PC-9 (cell line): Measurements from ENCODE around the gene KIFC3.

Source experiments
- CTCF ChIP-seq: fragments of 200-600 bp; sonication (generic); conservative IDR thresholded peaks from 2 replicates; pipeline ENCODE4 v1.6.1; 2017; ENCODE audit warnings: mixed run types, antibody characterized with exemption, mild to moderate bottlenecking, moderate library complexity
- EZH2 ChIP-seq: fragments of 200-600 bp; sonication (generic); IDR thresholded peaks from 2 replicates; pipeline ENCODE4 v1.8.0; 2017; ENCODE audit warnings: antibody characterized with exemption, low read depth

DNA sequence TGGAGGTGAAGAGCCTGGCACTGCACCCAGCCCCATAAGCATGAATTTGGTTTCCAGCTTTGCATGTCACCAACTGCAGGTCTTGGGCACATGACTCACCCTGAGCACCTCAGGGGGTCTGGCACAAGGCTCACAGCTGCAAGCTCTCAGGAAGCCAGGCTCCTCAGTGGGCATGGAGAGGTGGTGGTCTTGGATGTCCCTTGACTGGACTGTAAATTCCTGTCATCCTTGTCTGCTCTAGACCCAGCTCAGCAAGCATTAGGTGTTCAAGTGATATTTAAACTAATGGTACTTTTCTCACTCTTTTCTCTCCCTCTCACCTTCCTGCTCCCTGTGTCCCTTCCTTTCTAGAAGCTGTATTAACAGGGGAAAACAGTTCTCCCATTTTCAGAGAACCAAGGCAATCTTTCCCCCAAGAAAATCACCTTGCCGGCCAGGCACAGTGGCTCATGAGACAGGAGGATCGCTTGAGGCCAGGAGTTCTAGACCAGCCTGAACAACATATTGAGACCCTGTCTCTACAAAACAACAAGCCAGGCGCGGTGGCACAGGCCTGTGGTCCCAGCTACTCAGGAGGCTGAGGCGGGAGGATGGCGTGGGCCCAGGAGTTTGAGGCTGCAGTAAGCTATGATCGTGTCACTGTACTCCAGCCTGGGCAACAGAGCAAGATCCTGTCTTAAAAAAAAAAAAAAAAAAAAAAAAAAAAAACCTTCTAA, 5.1 kb upstream of the KIFC3 start:
- no peak for TF ChIP-seq EZH2
- no peak for TF ChIP-seq CTCF
